DMS79 (cell line): Measurements from ENCODE around the gene FCER1A.

Experiments used
- DNase-seq: peaks from one replicate; lab custom pipeline; 2025; lab: John Stamatoyannopoulos, UW

The FCER1A gene

GRCh38 chr1:159352436-159352835 is 50.3 kb downstream of the FCER1A start:
- DNase-seq = no peak
